Body of pancreas (tissue), 4 donors: ENCODE results near the gene DUSP5.
"Not testable (repeated sequence)": the region's sequence is repeated elsewhere in the genome, so short reads cannot be mapped to it uniquely, and the experiment has no call there.

Experiments
- POLR2A ChIP-seq, 3 donors: fragments of 450-650 bp; IDR thresholded peaks; one replicate each; pipeline ENCODE4 v1.6.1; 2016; ENCODE audit warnings: antibody characterized with exemption in 3 of 3, mild to moderate bottlenecking in 2 of 3
- TF ChIP-seq, protein P1 (sequence below), 7 experiments: fragments of 450-650 bp in 4 of 7; fragments of 200-600 bp in 3 of 7; sonication (generic) in 3 of 7; IDR thresholded peaks; one replicate each; pipeline ENCODE4 v1.5.1; 2016 to 2019; ENCODE audit warnings: antibody characterized with exemption in 7 of 7

DNA sequence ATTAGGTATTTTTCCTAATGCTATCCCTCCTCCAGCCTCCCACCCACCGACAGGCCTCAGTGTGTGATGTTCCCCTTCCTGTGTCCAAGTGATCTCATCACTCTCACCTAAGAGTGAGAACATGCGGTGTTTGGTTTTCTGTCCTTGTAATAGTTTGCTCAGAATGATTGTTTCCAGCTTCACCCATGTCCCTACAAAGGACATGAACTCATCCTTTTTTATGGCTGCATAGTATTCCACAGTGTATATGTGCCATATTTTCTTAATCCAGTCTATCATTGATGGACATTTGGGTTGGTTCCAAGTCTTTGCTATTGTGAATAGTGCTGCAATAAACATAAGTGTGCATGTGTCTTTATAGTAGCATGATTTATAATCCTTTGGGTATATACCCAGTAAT lies 29.4 kb upstream of the DUSP5 start:
- TF ChIP-seq POLR2A (IDR thresholded peaks at IDR 0.05), result not testable (repeated sequence)
- TF ChIP-seq, protein P1, sequence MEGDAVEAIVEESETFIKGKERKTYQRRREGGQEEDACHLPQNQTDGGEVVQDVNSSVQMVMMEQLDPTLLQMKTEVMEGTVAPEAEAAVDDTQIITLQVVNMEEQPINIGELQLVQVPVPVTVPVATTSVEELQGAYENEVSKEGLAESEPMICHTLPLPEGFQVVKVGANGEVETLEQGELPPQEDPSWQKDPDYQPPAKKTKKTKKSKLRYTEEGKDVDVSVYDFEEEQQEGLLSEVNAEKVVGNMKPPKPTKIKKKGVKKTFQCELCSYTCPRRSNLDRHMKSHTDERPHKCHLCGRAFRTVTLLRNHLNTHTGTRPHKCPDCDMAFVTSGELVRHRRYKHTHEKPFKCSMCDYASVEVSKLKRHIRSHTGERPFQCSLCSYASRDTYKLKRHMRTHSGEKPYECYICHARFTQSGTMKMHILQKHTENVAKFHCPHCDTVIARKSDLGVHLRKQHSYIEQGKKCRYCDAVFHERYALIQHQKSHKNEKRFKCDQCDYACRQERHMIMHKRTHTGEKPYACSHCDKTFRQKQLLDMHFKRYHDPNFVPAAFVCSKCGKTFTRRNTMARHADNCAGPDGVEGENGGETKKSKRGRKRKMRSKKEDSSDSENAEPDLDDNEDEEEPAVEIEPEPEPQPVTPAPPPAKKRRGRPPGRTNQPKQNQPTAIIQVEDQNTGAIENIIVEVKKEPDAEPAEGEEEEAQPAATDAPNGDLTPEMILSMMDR (IDR thresholded peaks at IDR 0.05), result not testable (repeated sequence)
